Measurements from ENCODE around the gene MKLN1.
"Not testable (repeated sequence)": the region's sequence is repeated elsewhere in the genome, so short reads cannot be mapped to it uniquely, and the experiment has no call there.

The MKLN1 gene

GRCh38 chr7:131401194-131401593 lies 73.5 kb downstream of the MKLN1 start:
- no peak for DNase-seq
- ATAC-seq = no peak

- no peak for DNase-seq
- no peak for ATAC-seq
Observed at GRCh38 chr7:131403322-131403721, 75.6 kb downstream of the MKLN1 start.

- ATAC-seq (no peak), DNase-seq (no peak)
Observed at GRCh38 chr7:131404226-131404911, 76.7 kb downstream of the MKLN1 start.

GRCh38 chr7:131409129-131409766 lies 81.6 kb downstream of the MKLN1 start:
- ATAC-seq (no peak), DNase-seq (no peak)

- ATAC-seq = no peak
- no peak for DNase-seq
Observed at GRCh38 chr7:131412031-131412430, 84.4 kb downstream of the MKLN1 start.

- ATAC-seq (no peak), DNase-seq (no peak)
Observed at GRCh38 chr7:131413711-131414110, 86.0 kb downstream of the MKLN1 start.

GRCh38 chr7:131424219-131424822 lies 96.6 kb downstream of the MKLN1 start:
- DNase-seq (no peak), ATAC-seq (peak; percentile 63)

GRCh38 chr7:131425992-131426391 lies 98.3 kb downstream of the MKLN1 start:
- ATAC-seq = no peak
- DNase-seq = no peak

- ATAC-seq = not testable (repeated sequence)
Observed at GRCh38 chr7:131430826-131431225, 103.2 kb downstream of the MKLN1 start.

GRCh38 chr7:131431289-131431688 lies 103.6 kb downstream of the MKLN1 start:
- ATAC-seq (no peak), DNase-seq (no peak)

More at GRCh38 chr7:131430826-131431225, 103.2 kb downstream of the MKLN1 start:
- DNase-seq = not testable (repeated sequence)

GRCh38 chr7:131431756-131432155 lies 104.1 kb downstream of the MKLN1 start:
- DNase-seq = no peak
- ATAC-seq = no peak

- ATAC-seq = no peak
- DNase-seq = no peak
Observed at GRCh38 chr7:131436384-131436783, 108.7 kb downstream of the MKLN1 start.

- no peak for DNase-seq
- ATAC-seq = no peak
Observed at GRCh38 chr7:131438969-131439368, 111.3 kb downstream of the MKLN1 start.

GRCh38 chr7:131443496-131443895 lies 115.8 kb downstream of the MKLN1 start:
- ATAC-seq (no peak), DNase-seq (no peak)

GRCh38 chr7:131444683-131445082 lies 117.0 kb downstream of the MKLN1 start:
- DNase-seq (no peak), ATAC-seq (no peak)

- DNase-seq = no peak
- ATAC-seq = no peak
Observed at GRCh38 chr7:131449373-131449902, 121.8 kb downstream of the MKLN1 start.

- DNase-seq = no peak
- ATAC-seq = no peak
Observed at GRCh38 chr7:131454498-131454897, 126.8 kb downstream of the MKLN1 start.

GRCh38 chr7:131455001-131455400 lies 127.3 kb downstream of the MKLN1 start:
- DNase-seq (no peak), ATAC-seq (no peak)

- no peak for ATAC-seq
- no peak for DNase-seq
Observed at GRCh38 chr7:131455546-131455945, 127.9 kb downstream of the MKLN1 start.

GRCh38 chr7:131456338-131456737 lies 128.7 kb downstream of the MKLN1 start:
- ATAC-seq (no peak), DNase-seq (no peak)

GRCh38 chr7:131459256-131459655 lies 131.6 kb downstream of the MKLN1 start:
- DNase-seq (no peak), ATAC-seq (no peak)

GRCh38 chr7:131462059-131462458 lies 134.4 kb downstream of the MKLN1 start:
- no peak for DNase-seq
- no peak for ATAC-seq

- ATAC-seq, DNase-seq: not testable (repeated sequence)
Observed at GRCh38 chr7:131462715-131463114, 135.0 kb downstream of the MKLN1 start.

Measured in stimulated activated naive CD8-positive, alpha-beta T cell treated with anti-CD3 and anti-CD28 coated beads, Interleukin-15, Interleukin-2, amounts not matched to agents 100 U/mL and 50 U/mL, for 24 hours (primary cell).